NCI-H2107 (cell line): ENCODE measurements around the gene NUP210L.
"Not testable (repeated sequence)": the region's sequence is repeated elsewhere in the genome, so short reads cannot be mapped to it uniquely, and the experiment has no call there.

Experiments
- DNase-seq: peaks from one replicate; lab custom pipeline; 2025; lab: John Stamatoyannopoulos, UW

Gene NUP210L

DNA sequence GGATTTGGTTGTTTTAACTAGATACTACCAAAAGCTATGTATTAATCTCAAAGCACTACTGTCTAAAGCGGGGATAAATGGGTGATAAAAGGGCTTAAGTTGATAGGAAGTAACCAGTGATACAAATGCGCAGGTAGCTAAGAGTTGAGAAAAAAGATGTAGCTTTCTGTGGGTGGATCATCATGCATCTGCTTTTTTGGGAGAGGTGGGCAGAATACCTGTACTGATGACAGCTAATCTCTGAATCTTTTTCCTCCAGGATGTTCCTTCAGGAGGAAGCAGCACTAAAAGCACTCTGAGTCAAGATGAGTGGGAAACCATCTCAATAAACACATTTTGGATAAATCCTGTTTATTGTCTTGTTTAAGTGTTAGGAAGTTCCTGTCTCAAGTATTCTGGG, 163.1 kb downstream of the NUP210L start:
- DNase-seq, result no peak

DNA sequence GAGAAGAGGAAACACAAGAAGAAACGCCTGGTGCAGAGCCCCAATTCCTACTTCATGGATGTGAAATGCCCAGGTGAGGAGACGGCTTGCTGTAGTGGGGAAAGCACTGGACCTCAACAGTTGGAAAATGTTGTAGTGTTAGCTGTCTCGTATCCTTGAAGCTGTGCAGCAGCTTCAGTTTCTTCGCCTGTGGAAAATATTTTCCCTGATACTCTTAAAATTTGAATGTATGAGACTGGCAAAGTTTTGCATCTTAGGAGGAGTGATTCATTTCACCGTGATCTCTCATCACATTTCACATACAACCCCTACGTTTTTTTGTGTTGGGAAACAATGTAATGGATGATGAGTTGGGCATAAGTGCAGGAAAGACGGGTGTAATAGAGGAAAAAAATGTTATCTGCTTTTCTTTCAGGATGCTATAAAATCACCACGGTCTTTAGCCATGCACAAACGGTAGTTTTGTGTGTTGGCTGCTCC, 163.7 kb downstream of the NUP210L start:
- no peak for DNase-seq

DNA sequence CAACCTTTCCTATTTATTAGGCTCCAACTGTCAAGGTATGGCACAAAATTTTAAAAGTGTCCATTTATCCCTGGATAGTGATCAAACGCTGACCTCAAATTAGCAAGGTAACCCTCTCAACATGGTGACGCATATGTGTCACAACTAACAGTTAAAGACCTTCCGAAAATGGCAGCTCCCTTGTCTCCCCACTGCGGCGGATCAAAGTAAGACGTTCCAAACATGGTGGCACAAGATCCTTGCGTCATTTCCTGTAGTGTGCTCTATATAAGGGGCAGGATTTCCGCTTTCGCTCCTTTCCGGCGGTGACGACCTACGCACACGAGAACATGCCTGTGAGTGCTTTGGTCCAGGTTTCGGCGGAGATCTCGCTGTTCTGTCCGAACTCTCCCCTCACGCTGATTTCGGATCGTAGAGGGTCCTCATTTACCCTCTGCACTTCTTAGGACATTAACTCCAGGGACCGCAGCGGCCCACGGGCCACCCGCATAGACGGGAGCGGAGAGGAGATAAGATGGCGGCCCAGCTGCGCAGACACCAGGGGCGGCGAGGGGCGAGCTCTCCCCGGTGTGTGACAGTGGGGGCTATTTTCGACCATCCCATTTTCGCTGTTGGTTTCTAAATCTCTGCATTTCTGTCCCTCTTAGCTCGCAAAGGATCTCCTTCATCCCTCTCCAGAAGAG, 164.3 kb downstream of the NUP210L start, which contains the start of gene RPS27:
Gene RPS27, plus strand, starts transcription at position 295 of the 683 bp plus-strand sequence. Its CDS starts 35 bp downstream, at position 330.
- peak; percentile 98 for DNase-seq

DNA sequence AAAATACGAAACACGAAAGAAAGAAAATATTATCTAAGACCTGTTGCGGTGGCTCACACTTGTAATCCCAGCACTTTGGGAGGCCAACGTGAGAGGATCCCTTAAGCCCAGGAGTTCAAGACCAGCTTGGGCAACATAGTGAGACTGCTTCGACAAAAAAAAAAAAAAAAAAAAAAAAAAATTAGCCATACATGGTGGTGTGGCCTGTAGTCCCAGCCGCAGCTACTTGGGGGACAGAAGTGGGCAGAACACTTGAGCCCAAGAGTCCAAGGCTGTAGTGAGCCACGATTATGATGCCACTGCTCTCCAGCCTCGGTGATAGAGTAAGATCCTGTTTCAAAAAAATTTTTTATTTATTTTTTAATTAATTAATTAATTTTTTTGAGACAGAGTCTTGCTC, 167.3 kb downstream of the NUP210L start:
- DNase-seq, result no peak

DNA sequence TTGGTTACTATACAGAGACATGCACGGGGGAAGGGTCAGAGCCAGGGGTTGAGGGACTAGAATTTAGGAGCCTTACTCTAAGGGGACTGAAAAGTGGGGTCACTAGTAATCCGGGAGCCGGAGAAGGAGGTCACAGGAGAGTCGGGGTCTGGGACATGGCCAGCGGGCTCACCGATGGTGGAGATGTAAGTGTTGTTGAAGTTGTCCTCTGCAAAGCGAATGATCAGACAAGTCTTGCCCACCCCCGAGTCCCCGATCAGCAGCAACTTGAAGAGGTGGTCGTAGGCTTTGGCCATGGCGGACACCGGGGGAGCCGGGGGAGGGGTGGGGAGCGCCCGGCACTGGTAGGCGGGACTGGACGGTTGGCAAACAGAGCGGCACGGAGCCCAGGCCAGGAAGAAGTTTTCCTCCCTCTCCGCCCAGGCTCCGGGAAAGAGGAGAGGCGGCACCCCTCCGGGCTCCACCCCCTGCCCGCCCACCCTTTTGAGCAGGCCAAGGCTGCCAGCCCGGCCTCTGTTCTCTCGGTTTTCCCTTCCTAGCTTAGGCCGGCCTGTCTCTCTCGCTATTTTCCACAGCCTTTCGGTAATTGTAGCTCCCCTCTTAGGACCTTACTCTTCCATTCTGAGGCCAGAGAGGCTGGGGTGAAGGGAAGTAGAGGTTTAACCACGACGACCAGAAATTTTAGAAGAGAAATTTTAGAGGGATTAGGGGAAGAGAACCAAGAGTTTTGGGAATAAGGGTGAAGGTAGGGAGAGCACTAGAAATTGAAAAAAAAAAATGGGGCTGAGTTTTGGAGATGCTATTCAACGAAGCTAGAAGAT, 168.7 kb downstream of the NUP210L start, which contains the start of gene RAB13:
Gene RAB13, minus strand, starts transcription at position 399 of the 821 bp plus-strand sequence. Its CDS starts 103 bp downstream, at position 296.
- no peak for DNase-seq

DNA sequence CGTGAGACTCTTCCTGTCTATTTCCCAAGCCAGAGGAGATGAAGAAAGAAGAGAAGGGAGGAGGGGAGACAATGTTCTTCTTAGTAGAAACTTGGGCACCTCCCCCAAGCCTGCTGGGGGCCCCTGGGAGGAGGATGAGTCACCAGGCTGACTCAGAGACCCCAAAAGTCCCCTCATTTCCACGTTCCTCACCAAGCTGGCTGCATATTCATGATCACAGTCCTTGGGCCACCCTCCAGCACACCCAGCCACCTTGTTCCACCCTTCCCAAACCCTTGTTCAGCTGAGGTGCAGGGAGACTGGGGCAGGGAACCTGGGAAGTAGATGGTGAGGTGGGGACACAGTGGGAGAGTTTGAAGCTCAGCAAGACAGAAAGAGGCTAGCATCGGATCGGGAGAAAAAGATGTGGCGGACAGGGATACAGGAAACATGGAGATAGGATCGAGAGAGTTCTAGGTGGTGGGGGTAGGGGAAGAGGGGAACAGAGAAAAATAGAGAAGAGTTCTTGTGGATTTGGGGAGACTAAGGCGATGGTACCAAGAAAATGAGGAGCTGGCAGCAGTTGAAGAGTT, 169.4 kb downstream of the NUP210L start:
- DNase-seq, result no peak

DNA sequence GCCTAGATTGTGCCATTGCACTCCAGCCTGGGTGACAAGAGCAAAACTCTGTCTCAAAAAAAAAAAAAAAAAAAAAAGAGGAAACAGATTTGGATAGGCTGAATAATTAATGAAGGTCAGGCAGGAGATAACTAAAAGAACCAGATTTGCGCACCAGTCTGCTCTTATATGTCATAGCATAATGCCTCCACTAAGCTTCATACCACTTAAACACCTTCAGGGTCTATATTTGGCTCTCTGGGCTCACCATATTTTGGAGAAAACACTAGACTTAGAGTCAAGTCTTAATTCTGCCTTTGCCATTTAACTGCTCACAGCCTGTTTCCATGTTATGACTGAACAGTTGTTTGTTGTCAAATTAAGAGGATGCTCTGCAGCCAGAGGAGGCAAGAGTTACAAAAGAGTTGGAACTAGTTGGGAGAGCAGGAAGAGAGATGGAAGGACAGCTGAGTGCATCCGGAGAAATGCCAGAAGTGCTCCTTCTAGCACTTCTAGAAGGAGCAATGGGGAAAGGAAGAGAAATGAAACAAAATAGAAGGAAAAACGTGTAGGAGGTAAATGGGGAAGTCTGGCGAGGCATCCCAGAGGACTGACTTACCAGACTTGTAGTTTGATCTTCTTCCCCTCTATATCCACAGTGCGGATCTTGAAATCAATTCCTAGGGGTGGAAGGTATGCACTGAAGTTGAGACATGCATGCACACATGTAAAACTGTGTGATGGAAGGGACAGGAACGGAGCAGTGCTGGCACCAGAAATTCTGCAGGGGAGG, 170.6 kb downstream of the NUP210L start:
- DNase-seq, result no peak

DNA sequence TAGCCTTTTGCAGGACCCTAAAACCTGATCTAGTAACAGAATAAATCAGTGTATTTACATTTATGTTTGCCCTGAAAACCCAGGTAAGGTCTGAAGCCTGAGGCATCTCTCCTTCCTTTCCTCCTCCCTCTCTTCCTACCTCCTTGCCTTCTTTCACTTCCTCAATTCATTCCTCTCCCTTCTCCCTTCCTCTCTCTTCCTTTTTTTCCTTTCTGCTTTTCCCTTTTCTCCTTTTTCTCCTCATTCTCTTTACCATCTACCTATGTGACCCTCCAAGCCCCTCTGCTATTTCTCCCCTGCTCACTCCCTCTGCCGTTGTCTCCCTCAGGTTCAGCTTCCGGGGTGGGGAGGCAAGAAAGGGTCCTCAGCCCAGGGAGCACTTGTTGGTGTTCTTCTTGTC, 173.1 kb downstream of the NUP210L start:
- DNase-seq, result not testable (repeated sequence)

DNA sequence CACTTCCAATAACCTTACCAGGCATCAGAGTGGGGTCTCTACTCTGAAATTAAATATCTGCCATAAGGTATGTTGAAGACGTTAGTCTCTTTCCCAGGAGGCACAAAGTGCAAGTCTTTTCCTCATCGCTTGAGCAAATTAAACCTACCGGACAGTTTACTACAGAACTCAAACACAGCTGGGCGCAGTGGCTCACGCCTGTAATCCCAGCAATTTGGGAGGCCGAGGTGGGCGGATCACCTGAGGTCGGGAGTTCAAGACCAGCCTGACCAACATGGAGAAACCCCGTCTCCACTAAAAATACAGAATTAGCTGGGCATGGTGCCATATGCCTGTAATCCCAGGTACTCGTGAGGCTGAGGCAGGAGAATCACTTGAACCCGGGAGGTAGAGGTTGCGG, 175.8 kb downstream of the NUP210L start:
- not testable (repeated sequence) for DNase-seq

DNA sequence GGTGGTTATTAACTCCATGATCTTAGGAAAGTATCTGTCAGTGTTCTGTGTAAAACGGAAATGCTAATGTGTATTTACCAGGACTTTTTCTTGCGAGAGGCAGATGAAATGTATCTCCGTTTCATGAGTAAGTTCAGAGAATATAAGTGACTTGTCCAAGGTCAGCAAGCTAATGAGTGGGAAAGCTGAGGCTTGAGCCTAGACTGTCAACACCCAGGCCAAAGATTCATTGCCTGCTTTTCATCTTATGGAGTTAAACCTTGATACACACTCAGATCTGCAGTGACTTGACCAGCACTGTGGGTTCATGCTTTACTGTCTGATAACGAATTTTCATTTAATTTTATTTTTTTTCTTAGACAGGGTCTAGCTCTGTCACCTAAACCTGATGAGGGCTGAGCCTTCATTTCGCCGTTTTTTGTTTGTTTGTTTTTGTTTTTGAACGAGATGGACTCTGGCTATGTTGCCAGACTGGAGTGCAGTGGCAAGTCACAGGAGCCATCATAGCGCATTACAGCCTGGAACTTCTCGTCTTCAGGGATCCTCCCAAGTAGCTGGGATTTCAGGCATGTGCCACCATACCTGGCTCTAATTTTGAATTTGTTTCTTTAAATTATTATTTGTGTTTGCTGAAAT, 176.5 kb downstream of the NUP210L start:
- no peak for DNase-seq

DNA sequence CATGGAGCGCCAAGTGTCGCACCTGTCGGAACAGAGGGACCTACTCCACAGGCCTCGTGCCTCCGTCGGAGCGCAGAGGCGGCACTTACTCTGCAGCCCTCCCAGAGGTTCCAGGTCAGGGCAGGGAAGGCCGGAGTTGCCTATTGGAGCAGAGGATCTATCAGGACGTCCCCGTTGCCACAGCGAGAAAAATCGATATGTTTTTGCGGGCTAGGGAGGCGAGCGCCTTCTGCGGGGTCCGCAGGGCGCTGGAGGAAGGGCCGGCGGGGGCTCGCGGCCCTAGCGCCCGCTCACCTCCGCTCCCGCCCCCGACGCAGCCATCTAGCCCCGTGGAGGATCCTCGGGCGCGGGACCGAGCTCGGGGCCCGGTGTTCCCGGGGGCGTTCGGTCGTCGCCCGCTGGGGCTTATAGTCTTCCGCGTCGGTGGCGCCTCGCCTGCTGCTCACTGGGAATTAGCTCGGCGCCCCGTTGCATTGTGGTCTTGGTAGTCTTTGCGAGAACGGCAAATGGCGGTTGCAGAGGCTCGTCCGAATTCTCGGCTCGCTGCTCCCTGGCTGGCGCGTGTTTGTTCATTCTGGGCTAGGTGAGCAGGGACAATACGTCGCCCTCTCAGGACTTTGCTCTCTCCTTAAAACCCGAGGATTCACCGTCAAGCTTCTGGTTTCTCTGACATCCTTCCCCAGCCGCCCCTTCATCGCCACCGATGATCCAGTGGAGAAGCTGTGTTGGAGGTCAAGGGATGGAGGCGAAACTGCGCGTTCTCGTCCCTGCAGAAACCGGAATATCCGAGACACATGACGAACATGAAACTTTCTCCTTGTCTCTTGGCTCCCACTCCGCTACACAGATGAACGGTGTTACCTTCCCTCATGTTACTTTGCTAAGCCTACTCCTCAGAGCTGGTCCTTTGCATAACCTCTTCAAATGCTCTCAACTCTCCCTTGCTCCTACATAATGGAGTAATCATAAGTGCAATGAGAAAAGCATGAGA, 177.3 kb downstream of the NUP210L start, which contains the start of gene JTB:
Gene JTB, minus strand, starts transcription at position 425 of the 991 bp plus-strand sequence. Its CDS starts 422 bp downstream, at position 3.
- peak; percentile 96 for DNase-seq

DNA sequence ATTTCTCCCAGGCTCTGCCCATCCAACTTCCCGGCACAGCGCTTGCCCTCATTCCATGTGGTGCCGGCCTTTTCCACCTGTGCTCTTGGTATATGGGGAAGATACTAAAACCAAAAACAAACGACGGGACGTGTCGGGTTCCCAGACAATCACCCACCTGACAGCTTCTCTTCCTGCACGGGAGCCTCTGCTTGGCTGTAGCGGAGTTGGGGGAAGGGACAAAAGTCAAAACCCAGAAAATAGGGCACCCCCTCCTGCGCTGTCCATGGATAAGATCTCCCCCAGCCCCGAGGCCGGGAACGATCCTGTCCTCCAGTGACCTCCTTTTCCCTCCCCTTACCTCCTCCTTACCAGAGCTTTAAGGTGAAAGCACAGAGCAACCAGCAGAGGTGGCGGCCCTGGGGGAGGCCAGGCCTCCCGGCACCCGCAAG, 178.0 kb downstream of the NUP210L start:
- DNase-seq, result no peak

DNA sequence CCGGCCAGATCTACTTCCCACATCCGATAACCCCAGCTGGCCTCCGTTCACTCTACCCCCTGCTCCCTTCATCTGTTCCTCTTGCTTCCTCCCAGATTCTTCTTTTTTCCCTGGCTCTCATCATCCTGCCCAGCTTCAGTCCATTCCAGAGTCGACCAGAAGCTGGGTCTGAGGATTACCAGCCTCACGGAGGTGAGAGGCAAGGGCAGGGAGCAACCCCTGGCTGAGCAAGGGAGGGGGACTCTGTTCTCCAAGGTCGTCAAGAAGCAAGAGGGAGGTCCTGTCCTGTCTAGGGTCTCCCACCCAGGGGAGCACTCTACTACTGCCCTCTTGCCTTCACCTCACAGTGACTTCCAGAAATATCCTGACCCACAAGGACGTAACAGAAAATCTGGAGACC, 181.3 kb downstream of the NUP210L start:
- DNase-seq, result no peak

DNA sequence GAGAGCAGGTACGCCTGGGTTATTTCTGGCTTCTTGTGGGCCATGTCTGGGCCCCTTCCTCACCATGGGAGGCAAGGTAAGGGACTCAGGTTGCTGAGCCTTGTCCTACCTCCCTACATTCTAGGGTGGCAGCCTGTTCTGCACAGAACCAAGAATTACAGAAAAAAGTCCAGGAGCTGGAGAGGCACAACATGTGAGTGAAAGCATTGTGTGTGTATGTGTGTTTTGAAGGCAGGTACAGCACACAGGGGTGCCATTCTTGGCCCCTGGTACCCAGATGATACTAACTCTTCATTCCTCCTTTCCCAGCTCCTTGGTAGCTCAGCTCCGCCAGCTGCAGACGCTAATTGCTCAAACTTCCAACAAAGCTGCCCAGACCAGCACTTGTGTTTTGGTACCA, 181.8 kb downstream of the NUP210L start:
- no peak for DNase-seq

DNA sequence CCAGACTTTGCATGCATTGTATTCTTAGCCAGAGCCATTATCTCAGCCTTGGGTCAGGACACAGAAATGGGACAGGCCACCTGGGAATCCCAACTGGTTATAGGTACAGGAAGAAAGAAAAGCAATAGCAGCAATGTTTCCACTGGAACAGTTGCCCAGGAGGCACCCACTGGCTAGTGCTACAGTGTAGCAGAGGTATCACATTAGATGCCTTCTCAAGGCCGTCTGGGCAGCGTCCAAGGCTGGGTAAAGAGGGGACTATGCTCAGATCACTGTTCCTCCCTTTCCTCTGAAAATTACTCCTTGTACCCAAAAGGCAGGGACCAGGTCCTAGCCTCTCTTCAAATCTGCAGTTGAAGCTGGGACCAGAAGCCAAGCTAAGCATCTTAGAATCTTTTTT, 184.5 kb downstream of the NUP210L start:
- DNase-seq, result no peak

DNA sequence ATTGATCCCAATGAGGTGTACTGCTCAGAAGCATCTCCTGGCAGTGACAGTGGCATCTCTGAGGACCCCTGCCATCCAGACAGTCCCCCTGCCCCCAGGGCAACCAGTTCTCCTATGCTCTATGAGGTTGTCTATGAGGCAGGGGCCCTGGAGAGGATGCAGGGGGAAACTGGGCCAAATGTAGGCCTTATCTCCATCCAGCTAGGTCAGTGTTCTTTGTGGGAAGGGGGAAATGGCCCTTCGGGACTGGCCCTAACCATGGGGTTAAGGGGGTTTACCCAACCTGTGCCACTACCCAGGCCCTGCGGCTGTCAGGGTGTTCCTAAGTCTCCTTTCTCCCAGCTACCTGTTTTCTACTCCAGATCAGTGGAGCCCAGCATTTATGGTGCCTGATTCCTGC, 185.9 kb downstream of the NUP210L start:
- no peak for DNase-seq

DNA sequence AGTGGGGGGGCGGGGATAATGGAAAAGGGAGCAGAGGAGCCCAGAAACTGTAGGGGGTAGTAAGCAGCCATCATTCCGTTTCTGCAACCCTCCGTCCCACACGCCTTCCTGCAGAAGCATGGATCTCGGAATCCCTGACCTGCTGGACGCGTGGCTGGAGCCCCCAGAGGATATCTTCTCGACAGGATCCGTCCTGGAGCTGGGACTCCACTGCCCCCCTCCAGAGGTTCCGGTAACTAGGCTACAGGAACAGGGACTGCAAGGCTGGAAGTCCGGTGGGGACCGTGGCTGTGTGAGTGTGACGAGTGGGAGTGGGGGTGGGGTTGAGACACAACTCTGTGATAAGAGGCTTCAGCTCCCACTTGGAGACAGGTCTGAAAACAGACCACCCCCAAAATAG, 186.5 kb downstream of the NUP210L start:
- no peak for DNase-seq

DNA sequence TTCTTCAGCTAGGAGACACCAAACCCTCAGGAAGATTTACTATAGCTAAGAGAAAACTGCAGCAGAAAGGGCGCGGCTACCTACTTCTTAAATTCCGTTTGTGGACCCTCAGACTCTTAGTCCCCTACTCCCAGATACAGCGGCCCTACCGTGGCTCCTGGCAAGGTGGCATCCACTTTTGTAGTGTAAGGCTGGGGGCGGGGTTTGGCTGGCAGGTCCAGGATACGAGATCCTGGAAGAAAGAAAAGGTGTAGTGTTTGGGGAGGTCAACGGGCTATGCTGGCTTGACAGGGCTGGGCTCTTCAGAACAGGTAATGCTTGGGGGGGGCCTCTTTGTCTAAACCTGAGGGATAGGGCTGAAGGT, 186.9 kb downstream of the NUP210L start:
- DNase-seq, result peak; percentile 58

DNA sequence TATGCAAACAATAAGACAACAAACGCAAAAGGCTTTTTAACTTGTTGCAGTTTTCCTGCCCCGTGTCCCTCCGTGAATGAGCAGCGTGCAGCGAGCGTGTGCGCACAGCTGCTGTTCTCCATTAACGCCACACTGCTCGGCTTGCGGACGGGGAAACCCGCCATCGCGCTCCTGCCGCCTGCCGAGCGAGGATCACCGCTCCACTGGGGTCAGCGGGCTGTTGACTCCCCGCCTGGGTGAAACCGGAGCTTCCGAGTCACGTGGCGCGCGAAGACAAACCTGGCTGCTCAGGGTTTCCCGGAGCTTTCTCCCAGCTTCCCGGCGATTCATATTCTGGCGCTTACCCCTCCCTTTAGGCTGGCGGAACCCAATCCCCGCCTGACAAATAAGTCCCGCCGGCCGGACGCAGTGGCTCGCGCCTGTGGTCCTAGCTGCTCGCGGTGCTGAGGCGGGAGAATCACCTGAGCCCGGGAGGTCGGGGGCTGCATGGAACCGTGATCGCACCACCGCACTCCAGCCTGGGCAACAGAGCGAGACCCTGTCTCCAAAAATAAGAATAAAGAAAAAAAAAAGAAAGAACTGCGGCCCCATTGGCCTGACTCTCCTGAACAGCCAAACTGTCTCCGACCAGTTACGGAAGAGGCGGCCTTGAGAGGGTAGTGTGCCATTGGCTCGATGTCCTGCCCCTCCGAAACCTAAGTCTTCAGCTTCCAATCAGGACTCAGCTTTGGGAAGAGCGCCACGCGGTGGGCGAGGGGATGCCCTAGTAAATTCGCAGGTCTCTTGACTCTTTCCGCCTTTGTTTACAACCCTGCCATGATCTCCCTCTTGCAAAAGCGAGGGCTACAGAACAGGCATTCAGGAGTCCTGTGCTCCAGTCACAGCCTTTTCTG, 187.5 kb downstream of the NUP210L start, which contains the start of gene CREB3L4:
Gene CREB3L4, plus strand, starts transcription at position 796 of the 893 bp plus-strand sequence. CDS start 624 bp downstream, outside the sequence.
- peak; percentile 96 for DNase-seq
